Upper lobe of left lung (tissue), 6 donors: Measurements from ENCODE around the gene CDR2. TPM values are rescaled to one million over a fixed set of nuclear protein-coding genes. Genes with fewer than 3 reads are reported as not detected.
A peak's percentile ranks its signal among the peaks of the same experiment; 100 is the strongest.

Experiments
- ATAC-seq, 2 donors: fragments of 200-7000 bp; cut with Tn5 transposase; one replicate each; pipeline ENCODE4 v1.9.1; 2022; ENCODE audit warnings: mild to moderate bottlenecking in 2 of 2, moderate library complexity in 2 of 2; ENCODE audit not compliant: low FRiP score in 2 of 2
- DNase-seq, 2 donors: peaks; one replicate each; pipeline ENCODE4 v3.0.0-alpha.2; 2019 to 2020
- H3K27ac ChIP-seq, 4 donors: fragments of 200-600 bp; sonication (generic); one replicate each; pipeline ENCODE4 v1.5.1; 2016 to 2019
- H3K27me3 ChIP-seq, 4 donors: fragments of 200-600 bp; sonication (generic); one replicate each; pipeline ENCODE4 v1.5.1; 2017 to 2019
- H3K36me3 ChIP-seq, 4 donors: fragments of 200-600 bp; sonication (generic); one replicate each; pipeline ENCODE4 v1.5.1; 2016 to 2019
- H3K4me1 ChIP-seq, 4 donors: fragments of 200-600 bp; sonication (generic); one replicate each; pipeline ENCODE4 v1.5.1; 2018 to 2019
- H3K4me3 ChIP-seq, 4 donors: fragments of 200-600 bp; sonication (generic); one replicate each; pipeline ENCODE4 v1.5.1; 2017 to 2019; ENCODE audit warnings: mild to moderate bottlenecking in 2 of 4, moderate library complexity in 1 of 4
- H3K9me3 ChIP-seq, 4 donors: fragments of 200-600 bp; sonication (generic); one replicate each; pipeline ENCODE4 v1.5.1; 2018 to 2019
- EP300 ChIP-seq, 4 donors: sonication (generic); formaldehyde crosslinking; IDR thresholded peaks; one replicate each; pipeline ENCODE4 v1.5.1; 2017; ENCODE audit warnings: antibody characterized with exemption in 4 of 4, control low read depth in 2 of 4
- POLR2A ChIP-seq, 4 donors: fragments of 450-650 bp; IDR thresholded peaks; one replicate each; pipeline ENCODE4 v1.5.1; 2016 to 2017; ENCODE audit warnings: antibody characterized with exemption in 4 of 4, mild to moderate bottlenecking in 2 of 4
- POLR2AphosphoS5 ChIP-seq, 2 donors: sonication (generic); formaldehyde crosslinking; IDR thresholded peaks; one replicate each; pipeline ENCODE4 v1.5.1; 2017; ENCODE audit warnings: antibody characterized with exemption in 2 of 2
- WGBS, 2 donors: methylation state at CpG; one replicate each; pipeline ENCODE4 v1.1.5; 2017 to 2018; 5-methylcytosine and 5-hydroxymethylcytosine counted together
- total RNA-seq, 6 donors: library from RNA; depleted of rRNA in 4 of 6; stranded (reverse); fragments of >200 nt in 4 of 6; gene quantifications; one replicate each; pipeline versions ENCODE4 v1.1.0 to v1.2.1, GENCODE V29; 2016 to 2021
- TF ChIP-seq, protein P1 (sequence below), 6 experiments: fragments of 450-650 bp in 4 of 6; fragments of 200-600 bp in 2 of 6; sonication (generic) in 2 of 6; IDR thresholded peaks; one replicate each; pipeline ENCODE4 v1.5.1; 2016 to 2019; ENCODE audit warnings: antibody characterized with exemption in 6 of 6
- donor health status: DM: no; HTN: no; CAD: no; lungs with moderate emphysema.
- donor health status: DM: no; HTN: yes; CAD: no; lungs with severe emphysema.

Gene CDR2
- total RNA-seq, 6 donors from 2014 or later = 16.3 to 27.5 (median 19.4) TPM

DNA sequence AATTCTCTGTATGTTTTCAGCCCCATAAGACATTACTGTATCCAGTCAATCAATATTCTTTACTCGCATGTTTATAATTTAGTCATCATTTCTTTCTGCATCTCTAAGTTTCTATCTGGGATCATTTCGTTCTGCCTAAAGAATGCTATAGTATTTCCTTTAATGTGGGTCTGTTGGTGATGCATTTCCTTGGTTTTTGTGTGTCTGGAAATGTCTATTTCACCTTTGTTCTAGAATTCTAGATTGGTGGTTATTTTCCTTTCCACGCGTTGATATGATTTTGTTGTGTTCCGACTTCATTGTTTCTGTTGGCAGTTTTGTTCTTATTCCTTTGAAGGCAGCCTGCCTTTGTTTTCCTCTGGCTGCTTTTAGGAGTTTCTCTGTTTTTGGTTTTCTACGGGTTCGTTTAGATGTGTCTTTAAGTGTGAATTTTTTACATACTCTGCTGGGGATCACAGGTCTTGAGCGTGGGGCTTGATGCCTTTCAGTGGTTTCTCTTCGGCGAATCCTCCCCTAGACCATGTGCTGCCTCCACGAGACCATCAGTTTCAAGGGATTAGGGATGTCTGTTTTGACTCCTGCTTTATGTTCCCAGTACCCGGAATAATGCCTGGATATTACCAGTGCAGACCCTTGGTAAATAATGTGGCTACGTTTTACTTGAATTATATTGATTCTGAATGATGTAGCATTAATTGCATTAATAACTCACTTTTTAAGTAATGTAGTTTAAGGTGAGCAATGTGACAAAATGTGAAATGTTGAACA lies 53.7 kb downstream of the CDR2 start:
- TF ChIP-seq, protein P1, sequence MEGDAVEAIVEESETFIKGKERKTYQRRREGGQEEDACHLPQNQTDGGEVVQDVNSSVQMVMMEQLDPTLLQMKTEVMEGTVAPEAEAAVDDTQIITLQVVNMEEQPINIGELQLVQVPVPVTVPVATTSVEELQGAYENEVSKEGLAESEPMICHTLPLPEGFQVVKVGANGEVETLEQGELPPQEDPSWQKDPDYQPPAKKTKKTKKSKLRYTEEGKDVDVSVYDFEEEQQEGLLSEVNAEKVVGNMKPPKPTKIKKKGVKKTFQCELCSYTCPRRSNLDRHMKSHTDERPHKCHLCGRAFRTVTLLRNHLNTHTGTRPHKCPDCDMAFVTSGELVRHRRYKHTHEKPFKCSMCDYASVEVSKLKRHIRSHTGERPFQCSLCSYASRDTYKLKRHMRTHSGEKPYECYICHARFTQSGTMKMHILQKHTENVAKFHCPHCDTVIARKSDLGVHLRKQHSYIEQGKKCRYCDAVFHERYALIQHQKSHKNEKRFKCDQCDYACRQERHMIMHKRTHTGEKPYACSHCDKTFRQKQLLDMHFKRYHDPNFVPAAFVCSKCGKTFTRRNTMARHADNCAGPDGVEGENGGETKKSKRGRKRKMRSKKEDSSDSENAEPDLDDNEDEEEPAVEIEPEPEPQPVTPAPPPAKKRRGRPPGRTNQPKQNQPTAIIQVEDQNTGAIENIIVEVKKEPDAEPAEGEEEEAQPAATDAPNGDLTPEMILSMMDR (IDR thresholded peaks at IDR 0.05) = no peak
- TF ChIP-seq POLR2AphosphoS5 (IDR thresholded peaks at IDR 0.05) (no peak), POLR2A (IDR thresholded peaks at IDR 0.05) (no peak), EP300 (IDR thresholded peaks at IDR 0.05) (no peak)
- Histone ChIP-seq H3K27ac (no peak overlapping the region), H3K4me3 (no peak overlapping the region), H3K36me3 (peaks cover 5 to 94% (median 72%) of the 10 kb centered on the region in 4 donors), H3K9me3 (no peaks in the 10 kb centered on the region), H3K4me1 (peaks cover 0 to 5% (median 0%) of the 10 kb centered on the region in 4 donors), H3K27me3 (no peaks in the 10 kb centered on the region)
- no peak for ATAC-seq
- 80 to 81% methylated on average over 13 of the region's 13 CpGs for WGBS, 2 donors
- no peak for DNase-seq

DNA sequence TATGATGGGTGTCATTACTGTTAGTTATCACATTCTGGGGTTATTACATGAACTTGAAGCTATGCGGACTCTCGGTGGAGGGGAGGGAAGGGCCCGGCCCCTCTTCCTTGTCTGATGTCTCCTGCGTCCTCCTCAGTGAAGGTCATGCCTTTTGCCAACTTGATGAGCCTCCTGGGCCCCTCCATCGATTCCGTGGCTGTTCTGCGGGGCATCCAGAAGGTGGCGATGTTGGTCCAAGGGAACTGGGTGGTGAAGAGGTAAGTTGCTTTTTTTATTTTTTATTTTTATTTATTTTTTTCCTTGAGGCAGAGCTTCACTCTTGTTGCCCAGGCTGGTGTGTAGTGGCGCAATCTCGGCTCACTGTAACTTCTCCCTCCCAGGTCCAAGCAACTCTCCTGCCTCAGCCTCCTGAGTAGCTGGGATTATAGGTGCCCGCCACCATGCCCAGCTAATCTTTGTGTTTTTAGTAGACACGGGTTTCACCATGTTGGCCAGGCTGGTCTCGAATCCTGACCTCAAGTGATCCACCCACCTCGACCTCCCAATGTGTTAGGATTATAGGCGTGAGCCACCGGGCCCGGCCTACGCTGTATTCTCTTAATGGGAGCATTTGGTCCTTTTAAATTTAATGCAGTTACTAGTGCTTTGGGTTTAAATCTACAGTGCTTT lies 55.6 kb downstream of the CDR2 start:
- WGBS, 2 donors = 81 to 86% methylated on average over 18 of the region's 18 CpGs
- ATAC-seq (no peak), DNase-seq (no peak)
- Histone ChIP-seq H3K4me3 (no peak overlapping the region), H3K9me3 (no peaks in the 10 kb centered on the region), H3K27ac (no peak overlapping the region), H3K4me1 (peaks cover 0 to 5% (median 0%) of the 10 kb centered on the region in 4 donors), H3K36me3 (peaks cover 10 to 94% (median 70%) of the 10 kb centered on the region in 4 donors), H3K27me3 (no peaks in the 10 kb centered on the region)
- TF ChIP-seq POLR2A (IDR thresholded peaks at IDR 0.05) (no peak), POLR2AphosphoS5 (IDR thresholded peaks at IDR 0.05) (no peak)
- TF ChIP-seq, protein P1 (IDR thresholded peaks at IDR 0.05) = peak in 5 of 6 experiments; percentile 36 to 59 (median 44)

DNA sequence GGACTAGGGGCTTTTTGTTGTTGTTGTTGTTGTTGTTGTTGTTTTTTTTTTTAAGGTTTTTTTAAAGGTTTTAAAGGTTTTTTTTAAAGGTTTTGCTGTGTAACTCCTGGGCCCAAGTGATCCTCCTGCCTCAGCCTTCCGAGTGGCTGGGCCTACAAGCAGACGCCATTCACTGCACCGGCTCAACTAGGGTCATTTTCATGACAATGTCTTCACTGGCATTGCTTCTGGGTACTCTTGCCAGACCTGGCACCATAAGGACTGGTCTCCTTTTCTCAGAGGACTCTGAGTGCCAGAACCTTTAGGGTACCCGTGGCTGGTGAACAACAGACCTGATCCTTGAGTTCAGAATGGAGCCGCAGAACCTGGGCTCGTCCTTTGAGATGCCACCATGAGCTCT lies 56.8 kb downstream of the CDR2 start:
- DNase-seq = no peak
- H3K27me3 ChIP-seq = no peaks in the 10 kb centered on the region
- H3K27ac ChIP-seq = no peak overlapping the region
- H3K36me3 ChIP-seq = peaks cover 12 to 94% (median 75%) of the 10 kb centered on the region in 4 donors
- H3K9me3 ChIP-seq = no peaks in the 10 kb centered on the region
- no peak for TF ChIP-seq POLR2AphosphoS5 (IDR thresholded peaks at IDR 0.05)
- TF ChIP-seq, protein P1 (IDR thresholded peaks at IDR 0.05) = no peak
- TF ChIP-seq POLR2A (IDR thresholded peaks at IDR 0.05) = no peak
- no peak for TF ChIP-seq EP300 (IDR thresholded peaks at IDR 0.05)
- peaks cover 0 to 5% (median 0%) of the 10 kb centered on the region in 4 donors for H3K4me1 ChIP-seq
- no peak for ATAC-seq
- H3K4me3 ChIP-seq = no peak overlapping the region
- WGBS, 2 donors = 92 to 96% methylated on average over 6 of the region's 6 CpGs

DNA sequence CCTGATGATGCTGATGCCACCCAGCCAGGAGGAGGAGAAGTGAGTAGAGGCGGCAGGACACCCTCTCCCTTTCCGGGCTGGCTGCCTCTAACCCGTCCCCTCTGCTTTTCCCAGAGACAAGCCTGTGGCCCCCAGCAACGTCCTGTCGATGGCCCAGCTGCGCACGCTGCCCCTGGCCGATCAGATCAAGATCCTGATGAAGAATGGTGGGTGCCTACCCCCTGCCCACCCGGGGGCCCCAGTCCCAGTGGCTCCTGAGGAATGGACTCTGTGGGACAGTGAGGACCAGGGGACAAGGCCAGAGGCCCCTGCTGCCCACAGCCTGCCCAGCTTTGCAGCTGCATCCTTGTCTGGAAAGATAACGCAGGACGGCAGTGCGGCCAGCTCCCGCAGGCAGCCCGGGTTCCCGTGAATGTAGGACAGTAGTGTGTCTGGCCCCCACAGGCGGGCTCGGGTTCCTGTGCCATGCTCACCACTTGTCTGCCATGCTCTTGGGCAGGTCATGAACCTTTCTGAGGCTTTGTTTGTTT lies 57.4 kb downstream of the CDR2 start:
- TF ChIP-seq POLR2A (IDR thresholded peaks at IDR 0.05) (no peak), POLR2AphosphoS5 (IDR thresholded peaks at IDR 0.05) (no peak), EP300 (IDR thresholded peaks at IDR 0.05) (no peak)
- TF ChIP-seq, protein P1 (IDR thresholded peaks at IDR 0.05) = no peak
- 82% methylated on average over 10 of the region's 17 CpGs; no CpG with 5 or more reads in 1 of the 2 donors for WGBS, 2 donors
- ATAC-seq = no peak
- peaks cover 12 to 94% (median 75%) of the 10 kb centered on the region in 4 donors for H3K36me3 ChIP-seq
- no peaks in the 10 kb centered on the region for H3K27me3 ChIP-seq
- DNase-seq = peak in 1 of 2 donors; percentile 73
- no peak overlapping the region for H3K27ac ChIP-seq
- H3K4me1 ChIP-seq = peaks cover 0 to 5% (median 0%) of the 10 kb centered on the region in 4 donors
- no peaks in the 10 kb centered on the region for H3K9me3 ChIP-seq
- no peak overlapping the region for H3K4me3 ChIP-seq
